Stomach (tissue), 9 donors: ENCODE results near the gene TMEM182. TPM values are rescaled to one million over a fixed set of nuclear protein-coding genes. Genes with fewer than 3 reads are reported as not detected.

Experiments
- DNase-seq, 2 donors: peaks; one replicate each; pipeline versions ENCODE4 v3.0.0 to v3.0.0-alpha.2; 2013 to 2019
- H3K27ac ChIP-seq, 5 donors: fragments of 200-600 bp in 4 of 5; sonication (generic) in 4 of 5; one replicate each; pipeline ENCODE4 v1.5.1; 2013 to 2019; ENCODE audit warnings: mild to moderate bottlenecking in 1 of 5, moderate library complexity in 1 of 5
- H3K27me3 ChIP-seq, 3 donors: fragments of 200-600 bp; sonication (generic); one replicate each; pipeline ENCODE4 v1.5.1; 2017 to 2019; ENCODE audit warnings: mixed run types in 1 of 3
- H3K36me3 ChIP-seq, 4 donors: fragments of 200-600 bp; sonication (generic); 1 replicate in 3 of 4; 2 replicates in 1 of 4; pipeline ENCODE4 v1.5.1; 2016 to 2019
- H3K4me1 ChIP-seq, 4 donors: fragments of 200-600 bp; sonication (generic); one replicate each; pipeline ENCODE4 v1.5.1; 2016 to 2019
- H3K4me3 ChIP-seq, 4 donors: fragments of 200-600 bp; sonication (generic) in 3 of 4; one replicate each; pipeline ENCODE4 v1.5.1; 2016 to 2019; ENCODE audit warnings: mild to moderate bottlenecking in 1 of 4
- H3K9me3 ChIP-seq, 4 donors: fragments of 200-600 bp; sonication (generic); one replicate each; pipeline ENCODE4 v1.5.1; 2016 to 2019
- EP300 ChIP-seq: sonication (generic); formaldehyde crosslinking; IDR thresholded peaks from one replicate; pipeline ENCODE4 v1.6.1; 2017; ENCODE audit warnings: antibody characterized with exemption
- POLR2A ChIP-seq, 4 donors: fragments of 450-650 bp; IDR thresholded peaks; one replicate each; pipeline ENCODE4 v1.6.1; 2016; ENCODE audit warnings: antibody characterized with exemption in 4 of 4, control low read depth in 2 of 4, mild to moderate bottlenecking in 1 of 4, moderate library complexity in 1 of 4
- POLR2AphosphoS5 ChIP-seq, 3 donors: sonication (generic); formaldehyde crosslinking; IDR thresholded peaks; one replicate each; pipeline ENCODE4 v1.6.1; 2016; ENCODE audit warnings: antibody characterized with exemption in 3 of 3
- WGBS, 5 donors: extraction: QIAGEN DNeasy Blood & Tissue Kit in 3 of 5; methylation state at CpG; one replicate each; pipeline versions ENCODE4 v1.1.5 to v1.1.7; 2013 to 2018; 5-methylcytosine and 5-hydroxymethylcytosine counted together
- intact Hi-C: fragments of 100-400 bp; cut with DNase I; formaldehyde crosslinking; loops from one replicate; pipeline ENCODE4 v1.15.1; 2023; ENCODE audit warnings: low total_unique reads
- polyA plus RNA-seq, 3 donors: library from polyadenylated mRNA; stranded (reverse); fragments of 200-250 nt; gene quantifications; one replicate each; pipeline ENCODE4 v1.2.3, GENCODE V29; 2013
- total RNA-seq, 5 donors: library from RNA; depleted of rRNA; stranded (reverse); fragments of >200 nt; gene quantifications; one replicate each; pipeline versions ENCODE4 v1.1.0 to v1.2.3, GENCODE V29; 2014 to 2016
- TF ChIP-seq, protein P1 (sequence below), 7 experiments: fragments of 450-650 bp in 4 of 7; fragments of 200-600 bp in 3 of 7; sonication (generic) in 3 of 7; IDR thresholded peaks; one replicate each; pipeline ENCODE4 v1.5.1; 2016 to 2019; ENCODE audit warnings: antibody characterized with exemption in 7 of 7, control low read depth in 2 of 7, mild to moderate bottlenecking in 1 of 7
- donor health status: healthy with polysubstance abuse.
- donor health status: Bipolar disorder and iron deficiency.
- donor health status: healthy.

Gene TMEM182
- total and polyA plus RNA-seq, 8 donors: 1.0 to 5.3 (median 2.6) TPM; not detected in 3

DNA sequence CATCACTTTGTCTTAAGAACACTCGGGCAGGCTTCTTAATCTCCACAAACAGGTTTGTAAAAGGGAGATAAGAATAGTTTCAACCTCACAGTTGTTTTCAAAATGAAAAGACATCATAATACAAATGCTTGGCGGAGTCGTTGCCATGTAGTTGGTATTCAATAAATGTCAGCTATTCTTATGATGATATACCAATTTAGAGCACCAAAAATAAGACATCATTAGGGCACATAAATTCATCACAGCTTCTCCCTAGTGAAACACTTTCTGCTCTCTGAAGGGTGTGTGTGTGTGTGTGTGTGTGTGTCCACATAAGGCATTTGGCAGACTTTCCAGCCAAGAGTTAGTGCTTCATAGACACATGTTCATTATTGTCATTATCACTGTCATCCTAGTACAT is 10.8 kb downstream of the TMEM182 start:
- H3K4me3 ChIP-seq: no peak overlapping the region
- TF ChIP-seq, protein P1, sequence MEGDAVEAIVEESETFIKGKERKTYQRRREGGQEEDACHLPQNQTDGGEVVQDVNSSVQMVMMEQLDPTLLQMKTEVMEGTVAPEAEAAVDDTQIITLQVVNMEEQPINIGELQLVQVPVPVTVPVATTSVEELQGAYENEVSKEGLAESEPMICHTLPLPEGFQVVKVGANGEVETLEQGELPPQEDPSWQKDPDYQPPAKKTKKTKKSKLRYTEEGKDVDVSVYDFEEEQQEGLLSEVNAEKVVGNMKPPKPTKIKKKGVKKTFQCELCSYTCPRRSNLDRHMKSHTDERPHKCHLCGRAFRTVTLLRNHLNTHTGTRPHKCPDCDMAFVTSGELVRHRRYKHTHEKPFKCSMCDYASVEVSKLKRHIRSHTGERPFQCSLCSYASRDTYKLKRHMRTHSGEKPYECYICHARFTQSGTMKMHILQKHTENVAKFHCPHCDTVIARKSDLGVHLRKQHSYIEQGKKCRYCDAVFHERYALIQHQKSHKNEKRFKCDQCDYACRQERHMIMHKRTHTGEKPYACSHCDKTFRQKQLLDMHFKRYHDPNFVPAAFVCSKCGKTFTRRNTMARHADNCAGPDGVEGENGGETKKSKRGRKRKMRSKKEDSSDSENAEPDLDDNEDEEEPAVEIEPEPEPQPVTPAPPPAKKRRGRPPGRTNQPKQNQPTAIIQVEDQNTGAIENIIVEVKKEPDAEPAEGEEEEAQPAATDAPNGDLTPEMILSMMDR (IDR thresholded peaks at IDR 0.05): no peak
- TF ChIP-seq POLR2A (IDR thresholded peaks at IDR 0.05) (no peak), POLR2AphosphoS5 (IDR thresholded peaks at IDR 0.05) (no peak), EP300 (no peak)
- H3K27ac ChIP-seq: no peak overlapping the region
- no peak for DNase-seq
- H3K36me3 ChIP-seq: peaks cover 0 to 4% (median 2%) of the 10 kb centered on the region in 4 donors
- intact Hi-C loops: no loop called here
- no peaks in the 10 kb centered on the region for H3K4me1 ChIP-seq
- no peaks in the 10 kb centered on the region for H3K27me3 ChIP-seq
- H3K9me3 ChIP-seq: no peaks in the 10 kb centered on the region
- WGBS, 5 donors: 87 to 96% (median 90%) methylated on average over 3 of the region's 3 CpGs

DNA sequence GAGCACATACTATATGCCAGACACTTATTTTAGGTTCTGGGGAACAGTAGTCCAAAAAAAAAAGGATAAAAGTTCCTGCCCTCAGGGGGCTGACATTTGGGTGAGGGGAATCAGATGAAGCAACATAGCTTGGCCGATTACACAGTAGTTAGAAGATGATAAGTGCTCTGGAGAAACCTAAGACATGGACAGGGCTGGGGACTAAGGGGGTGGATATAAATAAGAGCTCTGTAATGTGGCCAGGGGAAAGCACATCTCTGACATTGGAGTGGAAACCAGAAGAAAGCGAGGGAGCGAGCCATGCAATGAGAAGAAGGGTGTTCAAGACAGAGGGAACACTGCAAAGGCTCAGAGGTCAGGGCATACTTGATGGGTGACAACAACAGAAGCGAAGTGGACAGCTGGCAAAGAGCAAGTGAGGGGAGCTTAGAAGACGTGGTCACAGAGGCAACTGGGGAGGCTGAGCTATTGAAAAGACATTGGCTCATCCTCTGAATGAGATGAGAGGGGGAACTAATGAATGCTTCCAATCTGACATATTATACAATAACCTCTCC is 11.4 kb downstream of the TMEM182 start:
- intact Hi-C loops: no loop called here
- H3K27me3 ChIP-seq: no peaks in the 10 kb centered on the region
- no peaks in the 10 kb centered on the region for H3K4me1 ChIP-seq
- TF ChIP-seq EP300: no peak
- no peak for TF ChIP-seq POLR2A (IDR thresholded peaks at IDR 0.05)
- TF ChIP-seq POLR2AphosphoS5 (IDR thresholded peaks at IDR 0.05): no peak
- TF ChIP-seq, protein P1 (IDR thresholded peaks at IDR 0.05): no peak
- H3K4me3 ChIP-seq: no peak overlapping the region
- H3K9me3 ChIP-seq: no peaks in the 10 kb centered on the region
- no peak for DNase-seq
- H3K27ac ChIP-seq: no peak overlapping the region
- peaks cover 0 to 4% (median 2%) of the 10 kb centered on the region in 4 donors for H3K36me3 ChIP-seq
- 84 to 90% (median 87%) methylated on average over 5 of the region's 5 CpGs for WGBS, 5 donors

DNA sequence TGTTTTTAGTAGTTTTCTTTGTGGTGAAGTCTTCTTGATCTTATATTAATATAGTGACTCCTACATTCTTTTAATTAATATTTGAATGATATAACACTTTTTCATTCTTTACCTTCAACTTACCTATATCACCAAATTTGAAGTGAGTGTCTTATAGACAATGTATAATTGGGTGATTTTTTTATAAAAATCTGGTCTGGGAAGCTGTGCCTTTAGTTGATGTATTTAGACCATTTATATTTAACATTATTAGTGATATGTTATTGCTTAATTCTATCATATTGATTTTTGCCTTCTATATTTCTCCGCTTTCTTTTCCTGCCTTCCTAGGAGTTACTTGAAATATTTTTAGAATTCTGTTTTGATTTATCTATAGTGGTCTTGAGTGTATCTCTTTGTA is 16.4 kb downstream of the TMEM182 start:
- H3K4me3 ChIP-seq: no peak overlapping the region
- 92 to 100% (median 98%) methylated on average over 1 of the region's 1 CpG for WGBS, 5 donors
- no peaks in the 10 kb centered on the region for H3K27me3 ChIP-seq
- no peaks in the 10 kb centered on the region for H3K9me3 ChIP-seq
- H3K36me3 ChIP-seq: no peaks in the 10 kb centered on the region
- no peak overlapping the region for H3K27ac ChIP-seq
- no peak for TF ChIP-seq POLR2A (IDR thresholded peaks at IDR 0.05)
- TF ChIP-seq EP300: no peak
- TF ChIP-seq POLR2AphosphoS5 (IDR thresholded peaks at IDR 0.05): no peak
- TF ChIP-seq, protein P1 (IDR thresholded peaks at IDR 0.05): no peak
- no peak for DNase-seq
- intact Hi-C loops: no loop called here
- no peaks in the 10 kb centered on the region for H3K4me1 ChIP-seq

DNA sequence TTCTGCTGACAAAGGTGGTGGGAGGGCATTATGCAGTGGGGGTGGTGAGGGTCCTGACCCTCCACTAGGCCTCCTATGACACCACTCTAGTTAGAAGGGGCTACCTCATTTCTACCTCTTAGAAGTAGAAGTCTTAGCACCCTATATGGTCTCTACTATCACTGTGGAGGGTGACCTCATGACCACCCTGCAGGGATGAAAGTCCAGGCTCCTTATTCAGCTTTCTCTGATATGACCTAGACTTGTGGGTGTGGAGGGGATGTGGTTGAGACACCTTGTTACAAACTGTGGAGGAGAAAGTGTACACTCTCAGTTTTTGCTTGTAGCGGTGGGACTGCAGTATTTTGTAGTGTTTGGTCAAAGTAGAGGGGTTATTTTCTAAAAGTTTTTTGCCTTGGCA is 18.6 kb downstream of the TMEM182 start:
- Histone ChIP-seq H3K4me3 (no peak overlapping the region), H3K27me3 (no peaks in the 10 kb centered on the region), H3K9me3 (no peaks in the 10 kb centered on the region), H3K4me1 (no peaks in the 10 kb centered on the region), H3K36me3 (peaks cover 0 to 3% (median 0%) of the 10 kb centered on the region in 4 donors), H3K27ac (no peak overlapping the region)
- intact Hi-C loops: no loop called here
- TF ChIP-seq, protein P1 (IDR thresholded peaks at IDR 0.05): no peak
- TF ChIP-seq EP300: no peak
- TF ChIP-seq POLR2AphosphoS5 (IDR thresholded peaks at IDR 0.05): no peak
- no peak for TF ChIP-seq POLR2A (IDR thresholded peaks at IDR 0.05)
- DNase-seq: peak in 1 of 2 donors; percentile 32
- 89 to 100% (median 100%) methylated on average over 1 of the region's 1 CpG for WGBS, 5 donors
